ENCODE data around the gene THAP4.
A peak's percentile ranks its signal among the peaks of the same experiment; 100 is the strongest.
"Not testable (repeated sequence)": the region's sequence is repeated elsewhere in the genome, so short reads cannot be mapped to it uniquely, and the experiment has no call there.

THAP4 gene

DNA sequence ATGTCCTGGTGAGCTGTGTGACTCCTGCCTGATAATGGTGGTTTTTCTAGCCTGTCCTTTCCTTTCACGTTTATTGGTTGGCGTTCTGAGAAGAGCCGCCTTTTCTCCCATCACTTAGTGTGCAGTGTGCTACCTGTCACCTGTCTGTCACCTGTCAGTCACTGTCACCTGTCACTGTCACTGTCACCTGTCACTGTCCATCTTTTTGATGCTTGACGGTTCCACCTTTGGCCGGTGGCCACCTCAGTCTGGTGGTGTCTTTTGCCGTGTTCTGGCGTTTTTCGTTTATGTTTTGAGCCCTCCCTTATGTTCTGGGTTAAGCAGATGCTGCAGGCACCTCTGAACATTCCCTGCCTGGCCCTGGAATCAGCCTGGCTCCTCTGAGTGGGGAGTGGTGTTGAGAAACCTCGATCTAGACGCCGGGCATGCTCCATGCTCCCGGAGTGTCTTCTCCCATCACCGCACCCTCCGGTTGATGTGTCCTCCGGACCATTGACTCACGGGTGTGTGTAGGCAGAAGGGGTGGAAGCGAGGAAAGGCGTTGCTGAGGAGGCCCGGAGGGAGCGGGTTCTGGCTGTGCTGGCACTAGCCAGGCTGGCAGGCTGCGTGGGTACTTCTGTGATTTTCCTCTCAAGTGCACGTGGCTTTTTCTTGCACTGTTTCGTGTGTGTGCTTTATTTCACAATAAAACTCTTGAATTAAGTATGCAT is 28.9 kb upstream of the THAP4 start:
- no peak for DNase-seq

GRCh38 chr2:241662731-241663130 is 25.8 kb upstream of the THAP4 start:
- not testable (repeated sequence) for DNase-seq

DNA sequence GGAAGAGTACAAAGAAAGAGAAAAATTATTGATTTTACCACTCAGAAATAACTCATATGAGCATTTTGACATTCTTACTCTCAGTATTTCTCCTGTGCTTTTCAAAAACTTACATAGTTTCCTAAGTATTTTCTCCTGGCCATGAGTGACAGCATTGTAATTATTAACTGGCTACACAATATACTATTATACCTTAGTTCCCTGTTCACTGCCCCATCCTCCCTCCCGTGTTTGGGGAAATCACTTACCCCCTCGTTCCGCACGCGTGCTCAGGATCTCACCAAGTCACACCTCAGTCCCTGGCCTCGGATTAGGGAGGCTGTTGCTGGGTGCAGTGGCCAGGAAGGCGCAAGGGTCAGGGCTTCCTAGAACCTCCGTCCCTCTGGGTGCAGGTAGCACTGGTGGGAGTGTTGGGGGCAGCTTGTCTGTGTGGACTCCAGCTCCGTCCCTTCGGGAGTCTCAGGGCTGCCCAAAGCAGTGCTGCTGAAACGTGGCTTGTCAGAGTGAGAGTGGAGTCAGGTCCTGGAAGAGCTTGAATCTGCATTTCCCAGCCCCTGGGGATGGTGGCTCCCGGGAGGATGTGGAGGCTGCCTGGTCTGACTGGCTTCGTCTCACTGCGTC is 23.7 kb upstream of the THAP4 start:
- no peak for DNase-seq

DNA sequence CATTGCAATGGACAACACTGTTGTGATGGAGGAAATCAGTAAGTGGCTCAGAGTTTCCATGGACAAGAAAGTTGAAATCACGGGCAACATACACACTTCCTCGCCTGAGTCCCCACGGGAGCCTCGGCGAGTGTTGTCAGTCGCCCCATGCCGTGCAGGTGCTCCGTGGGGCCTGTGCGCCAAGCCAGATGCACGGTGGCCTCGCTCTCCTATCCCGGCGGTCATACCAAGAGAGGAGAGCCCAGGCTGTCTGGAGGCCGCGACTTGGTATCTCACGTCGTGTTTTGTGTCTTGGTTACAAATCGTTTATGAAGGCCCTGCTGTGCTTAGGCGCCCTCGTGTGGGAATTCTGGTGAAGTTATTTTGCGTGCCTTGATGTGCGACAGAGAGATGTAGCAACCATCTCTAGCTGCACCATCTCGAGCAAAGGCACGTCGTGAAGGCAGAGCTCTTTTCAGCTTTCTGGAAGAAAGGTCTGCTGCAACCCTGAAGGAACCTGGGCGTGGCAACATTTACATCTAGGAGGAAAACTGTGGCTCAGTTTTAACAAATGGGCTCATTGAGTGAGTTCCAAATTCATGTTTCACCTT is 22.3 kb upstream of the THAP4 start:
- peak in 1 of 2 donors; percentile 25 for DNase-seq

GRCh38 chr2:241658296-241658695 is 21.3 kb upstream of the THAP4 start:
- DNase-seq: no peak

DNA sequence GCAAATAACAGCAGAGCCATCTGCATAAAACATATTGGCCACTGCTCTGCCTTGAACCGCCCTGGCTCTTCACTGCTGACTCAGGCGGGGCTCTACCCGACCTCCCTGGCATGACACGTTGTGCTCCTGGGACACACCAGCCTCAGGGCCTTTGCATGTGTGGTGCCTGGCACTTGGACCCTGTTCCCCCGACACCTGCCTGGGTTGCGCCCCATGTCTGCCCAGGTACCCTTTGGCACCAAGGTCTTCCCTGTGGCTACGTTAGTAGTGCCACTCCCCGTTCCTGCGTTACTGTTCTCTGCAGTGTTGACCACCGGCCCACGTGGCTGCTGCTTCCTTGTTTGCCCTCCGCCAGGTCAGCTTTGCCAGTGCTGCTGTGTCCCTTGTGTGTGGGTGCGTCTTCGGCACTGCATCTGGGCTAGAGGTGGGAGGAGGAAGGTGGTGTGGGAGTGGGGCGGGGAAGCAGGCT is 20.9 kb upstream of the THAP4 start:
- no peak for DNase-seq

GRCh38 chr2:241656190-241656741 is 19.3 kb upstream of the THAP4 start:
- no peak for DNase-seq

DNA sequence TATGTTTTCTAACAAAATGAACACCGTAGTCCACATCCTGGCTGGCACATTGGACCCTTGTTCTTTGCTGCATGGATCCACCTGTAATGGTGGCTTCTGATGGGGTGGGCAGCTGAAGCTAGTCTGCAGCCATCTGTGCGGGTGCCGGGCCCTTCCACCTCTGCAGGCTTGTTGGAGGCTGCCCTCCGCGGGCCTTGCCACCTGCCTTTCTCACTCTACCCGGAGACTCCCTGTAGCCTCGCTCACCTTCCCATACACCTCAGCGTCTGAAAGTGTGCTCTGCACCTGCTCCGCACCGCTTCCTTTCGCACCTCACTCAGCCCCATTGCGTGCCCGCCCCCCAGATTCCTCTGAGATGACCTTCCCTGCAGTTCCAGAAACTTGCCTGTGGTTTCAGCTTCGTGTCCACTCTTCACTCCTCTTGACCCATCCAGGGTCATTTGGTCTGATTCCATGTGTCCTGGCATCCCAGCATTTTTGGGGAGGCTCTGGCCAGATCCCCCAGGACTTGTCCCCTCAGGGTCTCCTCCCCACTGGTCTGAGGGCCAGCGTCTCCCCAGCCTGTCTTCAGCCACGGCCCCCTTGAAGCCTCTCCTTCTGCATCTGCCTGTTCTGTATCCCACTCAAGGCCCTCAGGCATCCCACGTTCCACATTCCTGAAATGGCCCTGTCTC is 18.7 kb upstream of the THAP4 start:
- no peak for DNase-seq

GRCh38 chr2:241654551-241654950 is 17.6 kb upstream of the THAP4 start:
- DNase-seq: no peak

- no peak for DNase-seq
These were observed 16.3 kb upstream of the THAP4 start for GRCh38 chr2:241653210-241653750.

DNA sequence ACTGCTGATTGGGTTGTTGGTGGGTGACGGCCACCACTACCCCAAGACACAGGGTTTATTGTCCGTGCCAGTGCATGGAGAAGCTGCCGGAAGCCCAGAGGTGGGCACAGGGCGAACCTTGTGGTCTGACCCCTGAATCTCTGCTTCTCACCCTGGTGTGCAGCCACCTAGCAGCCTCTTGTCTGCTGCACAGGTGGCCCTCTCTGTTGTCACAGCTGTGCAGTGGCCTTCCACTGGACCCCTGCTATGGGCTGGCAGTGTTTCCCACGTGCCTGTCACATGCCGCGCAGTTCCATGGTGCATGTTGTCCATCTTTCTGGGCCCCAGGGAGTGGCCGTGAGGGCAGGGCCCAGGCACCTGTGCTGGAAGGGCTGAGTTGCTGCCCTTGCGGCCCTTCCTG is 15.8 kb upstream of the THAP4 start:
- no peak for DNase-seq

GRCh38 chr2:241652142-241652541 is 15.2 kb upstream of the THAP4 start:
- DNase-seq: no peak

DNA sequence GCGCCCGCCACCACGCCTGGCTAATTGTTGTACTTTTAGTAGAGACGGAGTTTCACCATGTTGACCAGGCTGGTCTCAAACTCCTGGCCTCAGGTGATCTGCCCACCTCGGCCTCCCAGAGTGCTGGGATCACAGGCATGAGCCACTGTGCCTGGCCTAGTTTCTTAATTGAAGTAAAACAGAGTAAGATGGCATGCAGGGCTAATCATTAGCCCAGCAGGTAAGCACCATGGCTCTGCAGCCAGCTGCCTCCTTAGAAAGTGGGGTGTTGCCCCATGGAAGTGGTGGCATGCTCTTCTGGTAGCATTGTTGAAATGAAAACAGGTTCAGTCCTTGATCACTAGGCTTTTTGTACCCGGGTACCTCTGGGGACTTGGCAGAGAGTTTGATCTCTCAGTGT is 13.0 kb upstream of the THAP4 start:
- DNase-seq: no peak

GRCh38 chr2:241649404-241649803 is 12.4 kb upstream of the THAP4 start:
- DNase-seq: no peak

DNA sequence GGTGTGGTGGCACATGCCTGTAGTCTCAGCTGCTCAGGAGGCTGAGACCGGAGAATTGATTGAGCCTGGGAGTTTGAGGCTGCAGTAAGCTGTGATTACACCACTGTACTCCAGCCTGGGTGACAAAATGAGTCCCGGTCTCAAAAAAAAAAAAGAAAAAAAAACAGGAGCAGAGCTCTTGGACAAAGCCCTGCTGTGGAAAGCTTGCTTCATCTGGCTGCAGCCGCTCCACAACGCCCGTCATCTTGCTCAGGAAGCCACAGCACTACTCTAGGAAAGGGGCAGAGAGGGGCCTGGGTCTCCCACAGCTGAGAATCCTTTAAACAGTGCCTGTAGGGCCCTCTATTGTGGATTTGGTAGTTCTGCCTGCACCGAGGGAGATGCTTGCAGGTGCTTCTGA is 11.5 kb upstream of the THAP4 start:
- no peak for DNase-seq

GRCh38 chr2:241645915-241646645 is 9.1 kb upstream of the THAP4 start:
- no peak for DNase-seq

- DNase-seq: no peak
These were observed 8.3 kb upstream of the THAP4 start for GRCh38 chr2:241645056-241645914.

DNA sequence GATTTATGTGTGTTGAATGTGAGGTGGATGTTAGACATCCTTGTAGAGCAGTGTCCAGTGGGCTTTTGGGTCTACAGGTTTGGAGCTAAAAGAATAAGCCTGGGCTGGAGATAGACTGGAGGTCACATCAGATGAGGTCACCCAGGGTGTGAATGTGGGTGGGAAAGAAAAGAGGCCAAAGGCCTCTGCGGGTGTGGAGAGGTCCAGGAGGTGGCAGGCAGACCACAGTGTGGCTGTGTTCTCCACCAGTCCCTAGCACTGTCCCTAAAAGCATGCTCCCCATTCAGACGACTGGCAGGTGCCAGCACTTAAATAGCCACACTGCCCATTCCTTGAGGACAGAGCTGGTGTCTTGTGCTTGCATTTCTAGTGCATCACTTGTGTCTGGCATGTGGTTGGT is 4.7 kb upstream of the THAP4 start:
- no peak for DNase-seq

GRCh38 chr2:241640165-241640795 is 3.3 kb upstream of the THAP4 start:
- DNase-seq: no peak

- DNase-seq: no peak
These were observed 2.4 kb upstream of the THAP4 start for GRCh38 chr2:241639385-241639784.

DNA sequence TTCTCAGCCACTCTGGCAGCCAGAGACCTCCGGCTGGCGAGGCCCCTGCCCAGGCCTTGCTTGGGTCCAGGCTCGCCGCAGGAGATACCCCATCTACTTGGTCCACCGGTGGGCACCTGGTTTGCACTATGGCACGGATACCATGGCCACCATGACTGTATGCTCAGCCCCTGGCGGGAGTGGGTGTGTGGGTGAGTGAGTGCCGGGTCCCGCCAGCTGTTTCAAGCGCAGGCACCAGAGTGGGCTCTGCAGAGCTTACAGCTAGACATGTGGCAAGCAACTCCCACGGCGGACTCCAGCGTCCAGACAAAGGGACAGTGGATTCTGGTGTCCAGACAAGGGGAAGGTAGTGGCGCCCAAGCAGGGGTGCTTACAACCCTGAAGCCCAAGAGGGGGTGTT is 2.0 kb upstream of the THAP4 start:
- no peak for DNase-seq
